ENCODE data around the gene SPEM1. TPM values are rescaled to one million over a fixed set of nuclear protein-coding genes. Genes with fewer than 3 reads are reported as not detected.

Gene SPEM1
- total and polyA plus RNA-seq, 2 of the 13 experiments (the other 11 are each of a cell fraction or from before 2014, with no cell fraction given): not detected

GRCh38 chr17:7444682-7445618, 24.8 kb downstream of the SPEM1 start, which contains the start of gene CHRNB1 (continued):
- no peak for TF ChIP-seq CCAR2 (optimal IDR thresholded peaks at IDR 0.05; ENCODE audit: low read depth, low read length)
- peak; percentile 78; the same call in 1 of the 2 replicates for TF ChIP-seq ZNF747 (CRISPR knock-in tag; IDR thresholded peaks at IDR 0.05; ENCODE audit: borderline replicate concordance)
- TF ChIP-seq ZFP1 (CRISPR knock-in tag; IDR thresholded peaks at IDR 0.05): no peak
- TF ChIP-seq RAD51 (IDR thresholded peaks at IDR 0.05; ENCODE audit: borderline replicate concordance): no peak
- TF ChIP-seq GTF3A (CRISPR knock-in tag; conservative IDR thresholded peaks at IDR 0.05): 0 out of 2 replicates have a peak, but pooled peaks have one; percentile 52
- no peak for TF ChIP-seq ZNF33A (CRISPR knock-in tag; IDR thresholded peaks at IDR 0.05; ENCODE audit: borderline replicate concordance)
- 0 out of 2 replicates have a peak, but pooled peaks have one; percentile 64 for TF ChIP-seq ZNF124 (CRISPR knock-in tag; IDR thresholded peaks at IDR 0.05)
- no peak for TF ChIP-seq XBP1 (CRISPR knock-in tag; IDR thresholded peaks at IDR 0.05)
- no peak for TF ChIP-seq ZNF275 (CRISPR knock-in tag; IDR thresholded peaks at IDR 0.05; ENCODE audit: borderline replicate concordance)
- TF ChIP-seq, protein P1, sequence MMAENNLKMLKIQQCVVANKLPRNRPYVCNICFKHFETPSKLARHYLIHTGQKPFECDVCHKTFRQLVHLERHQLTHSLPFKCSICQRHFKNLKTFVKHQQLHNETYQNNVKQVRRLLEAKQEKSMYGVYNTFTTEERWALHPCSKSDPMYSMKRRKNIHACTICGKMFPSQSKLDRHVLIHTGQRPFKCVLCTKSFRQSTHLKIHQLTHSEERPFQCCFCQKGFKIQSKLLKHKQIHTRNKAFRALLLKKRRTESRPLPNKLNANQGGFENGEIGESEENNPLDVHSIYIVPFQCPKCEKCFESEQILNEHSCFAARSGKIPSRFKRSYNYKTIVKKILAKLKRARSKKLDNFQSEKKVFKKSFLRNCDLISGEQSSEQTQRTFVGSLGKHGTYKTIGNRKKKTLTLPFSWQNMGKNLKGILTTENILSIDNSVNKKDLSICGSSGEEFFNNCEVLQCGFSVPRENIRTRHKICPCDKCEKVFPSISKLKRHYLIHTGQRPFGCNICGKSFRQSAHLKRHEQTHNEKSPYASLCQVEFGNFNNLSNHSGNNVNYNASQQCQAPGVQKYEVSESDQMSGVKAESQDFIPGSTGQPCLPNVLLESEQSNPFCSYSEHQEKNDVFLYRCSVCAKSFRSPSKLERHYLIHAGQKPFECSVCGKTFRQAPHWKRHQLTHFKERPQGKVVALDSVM (CRISPR knock-in tag; IDR thresholded peaks at IDR 0.05): 0 out of 2 replicates have a peak, but pooled peaks have one; percentile 51
- no peak for TF ChIP-seq ZBTB3 (CRISPR knock-in tag; IDR thresholded peaks at IDR 0.05; ENCODE audit: borderline replicate concordance, low read depth)
- no peak for TF ChIP-seq ZBTB33 (CRISPR knock-in tag; IDR thresholded peaks at IDR 0.05)
- TF ChIP-seq ZNF101 (CRISPR knock-in tag; IDR thresholded peaks at IDR 0.05; ENCODE audit: borderline replicate concordance, low read depth): no peak
- no peak for TF ChIP-seq ZNF143 (CRISPR knock-in tag; IDR thresholded peaks at IDR 0.05)
- no peak; the same call in 1 of the 2 replicates for TF ChIP-seq RXRB (CRISPR knock-in tag; IDR thresholded peaks at IDR 0.05; ENCODE audit: borderline replicate concordance)
- TF ChIP-seq ARNT2 (CRISPR knock-in tag; IDR thresholded peaks at IDR 0.05; ENCODE audit: low read depth): 0 out of 2 replicates have a peak, but pooled peaks have one; percentile 29
- TF ChIP-seq HOXA7 (CRISPR knock-in tag; IDR thresholded peaks at IDR 0.05): no peak
- TF ChIP-seq, protein P2, sequence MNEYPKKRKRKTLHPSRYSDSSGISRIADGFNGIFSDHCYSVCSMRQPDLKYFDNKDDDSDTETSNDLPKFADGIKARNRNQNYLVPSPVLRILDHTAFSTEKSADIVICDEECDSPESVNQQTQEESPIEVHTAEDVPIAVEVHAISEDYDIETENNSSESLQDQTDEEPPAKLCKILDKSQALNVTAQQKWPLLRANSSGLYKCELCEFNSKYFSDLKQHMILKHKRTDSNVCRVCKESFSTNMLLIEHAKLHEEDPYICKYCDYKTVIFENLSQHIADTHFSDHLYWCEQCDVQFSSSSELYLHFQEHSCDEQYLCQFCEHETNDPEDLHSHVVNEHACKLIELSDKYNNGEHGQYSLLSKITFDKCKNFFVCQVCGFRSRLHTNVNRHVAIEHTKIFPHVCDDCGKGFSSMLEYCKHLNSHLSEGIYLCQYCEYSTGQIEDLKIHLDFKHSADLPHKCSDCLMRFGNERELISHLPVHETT (CRISPR knock-in tag; conservative IDR thresholded peaks at IDR 0.05): no peak
- TF ChIP-seq ZNF737 (CRISPR knock-in tag; IDR thresholded peaks at IDR 0.05; ENCODE audit: borderline replicate concordance): no peak
- TF ChIP-seq MED8 (CRISPR knock-in tag; IDR thresholded peaks at IDR 0.05; ENCODE audit: insufficient replicate concordance): no peak
- no peak for TF ChIP-seq ZNF232 (CRISPR knock-in tag; IDR thresholded peaks at IDR 0.05; ENCODE audit: borderline replicate concordance)
- TF ChIP-seq ZNF382 (CRISPR knock-in tag; IDR thresholded peaks at IDR 0.05; ENCODE audit: borderline replicate concordance): no peak
- no peak for TF ChIP-seq ZFP37 (CRISPR knock-in tag; IDR thresholded peaks at IDR 0.05; ENCODE audit: borderline replicate concordance)
